Liver (tissue), 2 donors: ENCODE measurements around the gene PLAAT5.

ENCODE experiments used
- CTCF ChIP-seq: fragments of 150-350 bp; IDR thresholded peaks from 2 replicates; pipeline ENCODE4 v1.5.1; 2017; ENCODE audit warnings: improper control_type of control experiment, low read depth, low read length; ENCODE audit not compliant: missing input control
- YY1 ChIP-seq: IDR thresholded peaks from 2 replicates; pipeline ENCODE4 v1.6.1; 2016; ENCODE audit warnings: antibody characterized with exemption, mild to moderate bottlenecking
- donor health status: healthy.

- TF ChIP-seq YY1: peak; percentile 18
- TF ChIP-seq CTCF: no peak
These were observed 14.1 kb upstream of the PLAAT5 start for GRCh38 chr11:63504933-63505586.
